MCF 10A (cell line): Measurements from ENCODE around the gene PRKN. TPM values are rescaled to one million over a fixed set of nuclear protein-coding genes. Genes with fewer than 3 reads are reported as not detected.

ENCODE experiments used
- BruUV-seq: library from RNA; stranded (reverse); fragments of 400-500 nt; replicated peaks from 2 replicates; lab custom pipeline; 2021; lab: Mats Ljungman, UMichigan
- CTCF ChIA-PET: fragments of 300-600 bp; sonication (Branson Sonifier 250); formaldehyde crosslinking; extraction: SDS; loops from one replicate; lab custom pipeline; 2021; ENCODE audit warnings: antibody characterized with exemption, inconsistent platforms; lab: Yijun Ruan, JAX
- POLR2A ChIA-PET: fragments of 300-600, 350-650 bp; sonication (Branson Sonifier 250); formaldehyde crosslinking; extraction: SDS; loops from one replicate; lab custom pipeline; 2020; ENCODE audit warnings: antibody characterized with exemption, inconsistent platforms; lab: Yijun Ruan, JAX
- DNase-seq: peaks from one replicate; pipeline ENCODE4 v3.0.0-alpha.2; 2018; ENCODE audit not compliant: unreplicated experiment
- H3K27ac Mint-ChIP-seq: one replicate; pipeline ENCODE4 v1.8.0; 2022; ENCODE audit warnings: mild to moderate bottlenecking, low read depth, mixed read lengths; ENCODE audit not compliant: unreplicated experiment
- H3K27me3 Mint-ChIP-seq: one replicate; pipeline ENCODE4 v1.8.0; 2022; ENCODE audit warnings: mixed read lengths; ENCODE audit not compliant: insufficient read depth, unreplicated experiment
- H3K36me3 Mint-ChIP-seq: one replicate; pipeline ENCODE4 v1.8.0; 2022; ENCODE audit warnings: mild to moderate bottlenecking, moderate library complexity, mixed read lengths; ENCODE audit not compliant: insufficient read depth, unreplicated experiment
- H3K4me1 Mint-ChIP-seq: one replicate; pipeline ENCODE4 v1.8.0; 2022; ENCODE audit warnings: mixed read lengths; ENCODE audit not compliant: insufficient read depth, unreplicated experiment
- H3K4me3 Mint-ChIP-seq: one replicate; pipeline ENCODE4 v1.8.0; 2022; ENCODE audit warnings: mild to moderate bottlenecking, moderate library complexity, mixed read lengths; ENCODE audit not compliant: unreplicated experiment
- H3K9me3 Mint-ChIP-seq: one replicate; pipeline ENCODE4 v1.8.0; 2022; ENCODE audit warnings: mixed read lengths; ENCODE audit not compliant: unreplicated experiment
- CTCF ChIP-seq: fragments of 200-600 bp; IDR thresholded peaks from one replicate; pipeline ENCODE4 v1.8.0; 2022; ENCODE audit warnings: antibody characterized with exemption, mild to moderate bottlenecking; ENCODE audit not compliant: unreplicated experiment
- intact Hi-C: fragments of 100-400 bp; cut with micrococcal nuclease; formaldehyde crosslinking; loops from 2 replicates; pipeline ENCODE4 v1.14.1; 2022
- total RNA-seq: library from RNA; stranded (reverse); gene quantifications from 2 replicates; pipeline ENCODE4 v1.2.3, GENCODE V29; 2022

Gene PRKN
- total RNA-seq, 1 experiment from 2014 or later, result 2.5 TPM

DNA sequence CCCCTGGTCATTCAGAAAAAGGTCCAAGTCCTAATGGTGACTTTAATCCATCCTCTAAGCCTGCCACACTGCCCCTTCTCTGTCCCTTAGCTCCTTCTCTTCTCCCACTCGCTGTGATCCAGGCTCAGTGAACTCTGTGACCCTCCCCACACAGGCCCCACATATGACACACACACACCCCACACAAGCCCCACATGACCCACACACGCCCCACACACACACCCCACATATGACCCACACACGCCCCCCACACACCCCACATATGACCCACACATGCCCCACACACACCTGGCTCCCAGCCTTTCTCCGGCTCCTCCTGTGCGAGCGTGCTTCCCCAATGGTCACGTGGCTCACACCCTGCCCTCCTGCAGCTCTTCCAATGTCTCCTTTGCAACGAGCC is 925.3 kb downstream of the PRKN start:
- intact Hi-C loops, result no loop called here
- Mint-ChIP-seq H3K4me3 (no peak overlapping the region), H3K36me3 (no peaks in the 10 kb centered on the region), H3K4me1 (no peaks in the 10 kb centered on the region), H3K27me3 (no peaks in the 10 kb centered on the region), H3K27ac (no peak overlapping the region), H3K9me3 (no peaks in the 10 kb centered on the region)
- no peak for TF ChIP-seq CTCF
- no TSS peak for BruUV-seq
- no peak for DNase-seq
- POLR2A ChIA-PET, result interaction anchor here (0.9 kb wide), 1 partner anchor 13 kb away, joined by 4 read pairs; no protein-coding TSS in a partner anchor
- CTCF ChIA-PET, result interaction anchor here (0.6 to 0.7 kb wide), 2 partner anchors 150 to 656 kb away, joined by 3 read pairs; no protein-coding TSS in a partner anchor

DNA sequence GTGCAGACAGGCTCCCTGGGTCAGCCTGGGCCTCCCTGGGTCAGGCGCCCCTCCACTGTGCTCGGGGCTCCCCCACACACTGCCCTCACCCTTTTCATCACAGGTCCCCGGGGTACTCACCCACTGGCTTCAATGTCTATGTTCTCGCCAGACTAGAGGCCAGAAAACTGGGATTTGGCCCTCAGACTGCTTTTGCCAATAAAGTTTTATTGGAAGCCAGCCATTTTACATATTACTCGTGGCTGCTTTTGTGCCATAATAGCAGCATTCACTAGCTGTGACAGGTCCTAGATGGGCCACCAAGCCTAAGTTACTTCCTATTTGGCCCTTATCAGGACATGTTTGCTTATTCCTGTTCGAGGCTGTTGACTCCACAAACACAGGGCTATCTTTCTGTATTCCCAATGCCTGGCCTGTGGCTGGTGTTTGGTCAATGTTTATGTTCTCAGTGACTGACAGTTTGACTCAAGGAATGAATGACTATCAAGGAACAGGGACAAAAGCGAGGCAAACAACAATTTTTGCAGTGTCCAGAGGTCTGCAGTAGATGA is 928.6 kb downstream of the PRKN start:
- intact Hi-C loops, result no loop called here
- H3K9me3 Mint-ChIP-seq, result no peaks in the 10 kb centered on the region
- POLR2A ChIA-PET, result no interaction called here

GRCh38 chr6:161796681-161797080 is 930.9 kb downstream of the PRKN start:
- no TSS peak for BruUV-seq
- Mint-ChIP-seq H3K27ac (no peak overlapping the region), H3K36me3 (no peaks in the 10 kb centered on the region), H3K4me1 (no peaks in the 10 kb centered on the region), H3K4me3 (no peak overlapping the region), H3K9me3 (peaks cover 7% of the 10 kb centered on the region), H3K27me3 (no peaks in the 10 kb centered on the region)
- DNase-seq, result no peak
- POLR2A ChIA-PET, result no interaction called here
- TF ChIP-seq CTCF, result no peak
- CTCF ChIA-PET, result no interaction called here
- intact Hi-C loops, result no loop called here

More for the DNA sequence above, 928.6 kb downstream of the PRKN start:
- CTCF ChIA-PET, result interaction anchor here (0.6 kb wide), 1 partner anchor 368 kb away, joined by 3 read pairs; no protein-coding TSS in a partner anchor
- no peaks in the 10 kb centered on the region for H3K36me3 Mint-ChIP-seq
- no peak overlapping the region for H3K27ac Mint-ChIP-seq
- H3K4me3 Mint-ChIP-seq, result no peak overlapping the region
- no peaks in the 10 kb centered on the region for H3K4me1 Mint-ChIP-seq
- no peaks in the 10 kb centered on the region for H3K27me3 Mint-ChIP-seq
- no peak for DNase-seq
- no peak for TF ChIP-seq CTCF
- BruUV-seq, result no TSS peak

GRCh38 chr6:161792851-161793493 is 934.6 kb downstream of the PRKN start:
- BruUV-seq, result no TSS peak
- DNase-seq, result no peak
- Mint-ChIP-seq H3K27me3 (no peaks in the 10 kb centered on the region), H3K4me3 (no peak overlapping the region), H3K4me1 (no peaks in the 10 kb centered on the region), H3K9me3 (peaks cover 7% of the 10 kb centered on the region), H3K27ac (no peak overlapping the region), H3K36me3 (no peaks in the 10 kb centered on the region)
- no peak for TF ChIP-seq CTCF
- intact Hi-C loops, result no loop called here
- POLR2A ChIA-PET, result no interaction called here
- CTCF ChIA-PET, result interaction anchor here (0.6 kb wide), 1 partner anchor 43 kb away, joined by 4 read pairs; no protein-coding TSS in a partner anchor
